DMS79 treated with DMSO at 0.1 percent for 48 hours (cell line): Measurements from ENCODE around the gene NEU1.

Source experiments
- DNase-seq: peaks from one replicate; lab custom pipeline; 2025; lab: John Stamatoyannopoulos, UW

NEU1 gene

DNA sequence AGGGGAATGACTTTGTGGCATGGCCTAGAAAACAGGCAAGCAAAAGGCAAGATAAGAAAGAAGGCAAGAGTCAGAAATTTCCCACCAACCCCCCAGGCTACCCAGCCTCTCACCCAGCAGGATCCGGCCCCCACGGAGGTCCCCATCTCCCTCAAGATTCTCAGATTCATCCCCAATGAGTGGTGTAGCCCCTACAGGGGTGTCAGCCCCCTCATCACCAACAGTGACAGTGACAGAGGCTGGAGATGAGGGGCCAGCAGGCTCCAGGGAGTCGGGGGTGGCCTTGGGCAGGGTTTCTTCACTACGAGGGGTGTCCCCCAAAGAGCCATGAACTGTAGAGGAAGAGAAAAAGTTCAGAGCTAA, 33.9 kb upstream of the NEU1 start:
- no peak for DNase-seq

- no peak for DNase-seq
Measured at GRCh38 chr6:31892821-31893220, 30.2 kb upstream of the NEU1 start.

DNA sequence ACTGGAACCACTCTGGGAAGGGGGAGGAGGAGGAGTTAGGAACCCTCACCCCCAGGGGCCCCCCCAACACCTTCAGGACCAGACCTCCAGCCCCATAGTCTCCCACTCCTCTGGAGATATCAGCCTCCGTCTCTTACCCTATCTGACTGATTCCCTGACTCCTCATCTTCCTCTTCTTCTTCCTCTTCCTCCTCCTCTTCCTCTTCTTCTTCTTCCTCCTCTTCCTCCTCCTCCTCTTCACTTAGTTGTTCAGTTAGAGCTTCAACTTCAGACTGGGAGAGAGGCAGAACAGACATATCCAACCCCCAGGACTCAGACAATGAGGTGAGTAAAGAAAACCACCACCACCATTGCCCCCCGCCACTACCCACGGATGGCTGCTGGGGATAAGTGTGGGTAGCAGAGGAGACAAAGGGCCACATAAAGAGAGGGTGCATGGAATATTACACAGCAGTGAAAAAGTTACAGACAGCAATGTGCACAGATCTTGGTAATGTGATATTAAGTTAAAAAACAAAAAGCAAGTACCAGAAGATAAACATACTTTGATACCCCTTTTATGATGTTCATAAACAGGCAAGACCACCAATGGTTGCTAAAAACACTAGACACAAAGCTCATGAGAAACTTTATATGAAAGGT, 26.8 kb upstream of the NEU1 start:
- DNase-seq, result no peak

DNA sequence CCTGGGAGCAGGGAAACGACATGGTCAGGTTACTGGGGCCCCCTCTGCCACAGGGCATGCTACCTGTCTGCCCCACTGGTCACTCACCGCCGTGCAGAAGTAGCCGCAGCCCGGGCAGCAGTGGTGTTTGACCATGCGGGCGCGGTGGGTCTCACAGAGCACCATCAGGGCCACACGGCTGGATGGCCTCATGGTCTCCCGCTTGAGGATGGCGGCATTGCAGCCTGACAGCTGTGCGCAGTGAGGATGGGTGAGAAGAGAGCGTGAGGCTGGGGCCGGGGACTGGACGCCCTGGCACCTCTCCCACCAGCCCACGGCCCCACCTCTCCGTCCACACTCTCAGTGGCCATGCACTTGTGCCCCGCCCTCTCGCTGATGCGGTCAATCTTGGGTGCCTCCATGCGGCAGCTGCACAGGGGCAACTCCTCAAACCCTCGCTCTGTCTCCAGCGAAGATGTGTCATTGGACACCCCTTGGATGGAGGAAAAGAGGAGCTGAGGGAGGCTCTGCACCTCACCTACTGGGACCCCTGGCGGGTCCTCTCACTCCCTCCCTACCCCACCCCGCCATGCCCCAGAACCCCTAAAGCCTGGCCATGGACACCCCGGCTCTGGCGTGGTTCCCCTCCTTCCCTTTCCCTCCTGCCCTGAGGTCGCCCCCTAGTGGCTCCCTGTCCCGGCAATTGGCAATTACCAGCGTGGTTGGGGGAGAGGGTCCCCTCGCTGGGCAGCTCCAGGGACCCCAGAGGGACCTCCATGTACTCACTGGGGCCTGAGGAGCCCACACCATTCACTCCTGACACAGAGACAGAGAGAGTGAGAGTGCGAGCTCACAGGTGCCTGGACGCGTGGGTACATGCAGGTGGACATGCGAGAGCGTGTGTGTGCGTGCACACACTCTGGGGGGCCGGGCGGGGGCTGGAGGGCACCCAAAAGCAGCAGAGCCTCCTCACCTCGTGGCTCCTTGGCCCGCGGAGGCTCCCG, 25.9 kb upstream of the NEU1 start:
- no peak for DNase-seq

DNA sequence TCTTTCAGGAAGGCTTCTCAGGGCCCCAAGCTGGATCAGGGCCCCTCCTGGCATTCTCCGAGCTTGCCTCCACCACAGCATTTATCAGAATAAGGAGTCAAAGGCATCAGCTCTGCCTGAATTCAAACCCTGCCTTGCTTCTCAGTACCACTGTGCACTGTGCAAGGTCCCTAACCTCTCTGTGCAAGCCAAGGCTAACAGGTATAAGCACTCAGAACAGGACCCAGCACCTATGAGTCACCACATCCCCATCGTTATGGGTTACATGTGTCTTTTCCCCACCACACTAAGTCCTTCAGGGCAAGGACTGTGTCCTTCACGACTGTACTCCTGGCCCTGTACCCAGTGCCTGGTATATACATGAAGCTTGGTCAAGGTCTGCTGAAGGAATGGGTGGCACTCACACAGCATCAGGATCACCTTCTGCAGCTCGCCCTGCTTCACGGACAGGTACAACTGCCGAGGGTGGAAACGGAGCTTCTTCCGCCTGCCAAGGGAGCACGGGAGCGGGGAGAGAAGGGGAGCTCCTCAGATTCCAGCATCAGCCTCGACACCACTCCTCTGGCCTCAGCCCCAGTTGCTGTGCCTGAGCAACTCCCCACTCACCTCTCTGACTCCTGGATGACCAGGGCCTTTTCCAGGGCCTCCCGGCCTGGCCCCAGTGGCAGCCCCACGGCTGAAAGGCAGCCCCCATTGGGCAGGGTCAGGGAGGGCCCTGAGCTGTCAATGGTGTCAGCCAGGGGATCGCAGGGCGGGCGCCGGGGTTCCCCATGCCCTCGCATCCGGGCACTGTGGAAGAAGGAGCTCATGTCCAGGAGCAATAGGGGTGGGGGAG, 24.8 kb upstream of the NEU1 start:
- no peak for DNase-seq

- DNase-seq, result no peak
Measured at GRCh38 chr6:31886541-31886991, 23.9 kb upstream of the NEU1 start.

GRCh38 chr6:31884528-31885035, 22.0 kb upstream of the NEU1 start:
- DNase-seq, result no peak

DNA sequence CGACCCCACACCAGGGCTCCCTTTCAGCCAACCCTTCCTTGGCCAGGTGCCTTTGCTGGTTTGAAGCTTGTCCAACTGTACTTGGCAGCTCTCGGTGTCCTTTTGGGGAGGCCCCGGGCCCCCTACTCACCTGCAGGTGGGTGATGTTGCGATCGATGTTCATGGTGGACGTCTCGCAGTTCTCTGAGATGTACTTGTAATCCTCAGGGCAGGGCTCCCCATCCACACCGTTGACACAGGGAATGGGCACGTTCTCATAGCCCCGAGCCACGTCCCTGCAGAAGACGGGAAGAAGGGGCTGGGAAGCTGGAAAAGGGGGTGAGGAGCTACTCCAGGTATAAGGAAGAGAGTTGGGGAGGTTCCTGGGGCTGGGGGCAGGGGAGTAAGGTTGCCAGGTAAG, 21.1 kb upstream of the NEU1 start:
- DNase-seq, result no peak

DNA sequence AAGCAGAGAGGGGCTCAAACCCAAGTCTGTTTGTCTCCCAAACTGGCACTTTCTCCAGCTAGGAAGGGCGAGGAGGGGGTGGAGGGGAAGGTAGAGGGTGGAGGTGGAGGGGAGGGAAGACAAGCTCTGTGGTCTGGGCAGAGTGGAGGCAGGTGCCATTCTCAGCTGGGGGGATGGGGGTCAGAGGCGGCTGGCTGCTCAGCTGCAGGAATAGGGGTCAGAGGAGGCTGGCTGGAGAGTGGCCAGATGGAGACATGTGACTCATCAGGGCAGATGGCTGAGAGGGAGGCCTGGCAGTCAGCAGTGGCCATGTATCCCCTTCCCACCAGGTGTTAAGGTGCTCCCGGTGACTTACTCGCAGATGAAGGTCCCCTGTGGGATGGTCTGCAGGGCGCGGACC, 19.7 kb upstream of the NEU1 start:
- no peak for DNase-seq

DNA sequence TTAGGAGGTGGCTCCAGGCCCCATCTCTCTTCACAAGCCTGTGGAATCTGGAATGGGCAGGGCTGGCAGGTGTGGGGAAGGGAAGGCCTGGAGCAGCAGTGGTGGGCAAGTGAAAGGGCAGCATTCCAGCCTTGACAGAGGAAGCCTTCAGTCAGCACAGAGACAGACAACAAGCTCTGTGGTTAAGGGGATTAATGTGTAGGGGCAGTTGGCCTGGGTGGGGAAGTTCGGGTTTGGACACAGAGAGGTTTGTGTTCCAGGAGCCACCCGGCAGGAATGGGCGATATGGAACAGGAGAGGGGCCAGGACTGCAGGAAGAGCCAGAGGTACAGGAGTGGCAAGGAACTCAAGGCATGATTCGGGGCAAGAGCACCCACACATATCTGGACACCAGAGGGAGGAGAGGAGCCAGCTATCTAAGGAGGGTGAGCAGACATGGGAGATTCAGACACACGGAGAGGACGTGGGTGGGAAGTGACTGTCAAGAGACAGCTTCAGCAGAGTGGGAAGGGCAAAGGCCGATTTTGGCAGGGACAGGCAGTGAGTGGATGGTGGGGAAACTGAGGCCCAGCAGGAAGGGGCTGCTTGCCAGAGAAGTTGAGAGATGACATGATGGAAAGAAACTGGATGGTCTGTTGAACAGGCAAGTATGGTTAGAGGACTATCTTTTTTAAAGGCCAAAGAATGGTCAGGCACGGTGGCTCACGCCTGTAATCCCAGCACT, 18.7 kb upstream of the NEU1 start:
- DNase-seq, result no peak

DNA sequence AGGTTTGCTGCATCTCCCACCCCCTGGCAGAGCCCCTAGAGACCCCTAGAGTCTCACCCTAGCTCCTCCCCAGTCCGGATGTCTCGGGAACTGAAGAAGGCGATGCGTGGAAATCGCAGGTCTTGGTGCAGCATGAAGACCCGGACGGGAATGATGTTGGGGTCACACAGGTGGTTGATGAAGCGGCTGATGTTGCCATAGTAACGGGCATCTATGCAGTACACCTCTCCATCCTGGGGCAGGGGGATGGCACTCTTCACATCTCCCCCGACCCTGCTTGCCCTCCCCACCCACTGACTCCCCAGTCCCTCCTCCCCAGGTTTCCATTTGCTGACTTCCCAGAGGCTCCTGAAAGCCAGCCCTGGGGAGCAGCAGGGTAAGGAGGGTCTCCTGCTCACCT, 18.0 kb upstream of the NEU1 start:
- no peak for DNase-seq

DNA sequence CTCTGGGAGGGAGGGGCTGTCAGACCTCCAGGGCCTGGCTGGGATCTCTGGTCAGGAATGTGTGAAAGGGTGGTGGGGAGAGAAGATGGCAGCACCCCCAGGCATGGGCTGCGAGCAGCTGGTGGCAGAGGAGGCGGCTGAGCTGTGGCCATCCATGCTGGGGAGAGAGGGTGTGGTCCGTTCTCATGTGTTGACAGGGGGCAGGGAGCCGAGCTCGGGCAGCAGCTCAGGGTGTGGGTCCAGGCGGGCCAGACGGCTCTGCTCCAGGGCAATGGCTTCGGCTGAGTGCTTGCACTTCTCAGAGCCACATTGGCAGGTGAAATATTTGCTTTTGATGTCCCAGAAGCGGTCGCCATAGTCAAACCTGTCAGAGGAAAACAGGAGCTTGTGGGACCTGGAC, 17.3 kb upstream of the NEU1 start:
- no peak for DNase-seq

DNA sequence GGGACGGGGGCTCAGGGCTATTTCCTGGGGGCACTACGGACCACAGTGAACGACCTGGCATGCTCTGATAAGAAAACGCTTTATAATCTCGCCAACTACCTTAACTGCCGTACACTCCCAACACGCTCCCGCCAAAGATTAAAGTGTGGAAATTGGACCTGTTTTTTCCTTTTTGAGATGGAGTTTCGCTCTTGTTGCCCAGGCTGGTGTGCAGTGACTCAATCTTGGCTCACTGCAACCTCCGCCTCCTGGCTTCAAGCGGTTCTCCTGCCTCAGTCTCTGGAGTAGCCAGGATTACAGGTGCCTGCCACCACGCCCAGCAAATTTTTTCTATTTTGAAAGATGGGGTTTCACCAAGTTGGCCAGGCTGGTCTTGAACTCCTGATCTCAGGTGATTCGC, 16.5 kb upstream of the NEU1 start:
- no peak for DNase-seq

DNA sequence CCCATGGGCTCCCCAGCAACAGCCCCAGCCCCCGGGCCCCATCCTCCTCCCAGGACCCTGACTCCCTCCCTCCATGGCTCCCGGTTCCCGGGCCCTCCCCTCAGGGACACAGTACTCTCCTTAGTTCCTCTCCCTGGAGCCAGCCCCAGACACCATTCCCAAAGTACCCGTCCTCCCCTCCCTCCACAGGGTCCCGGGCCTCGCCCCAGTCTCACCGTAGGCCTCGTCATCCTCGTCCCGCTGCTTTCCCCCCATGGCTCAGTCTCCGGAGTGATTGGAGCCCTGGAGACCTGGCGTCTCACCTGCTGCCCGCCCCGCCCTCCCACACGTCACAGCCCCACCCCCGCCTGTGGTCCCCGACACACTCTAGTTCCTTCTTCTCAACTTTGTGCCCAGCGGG, 16.1 kb upstream of the NEU1 start, which contains the start of gene SLC44A4:
SLC44A4 (minus strand) TSS at position 272 of the 400 bp plus-strand sequence; CDS start at position 255, 17 bp downstream.
- no peak for DNase-seq

DNA sequence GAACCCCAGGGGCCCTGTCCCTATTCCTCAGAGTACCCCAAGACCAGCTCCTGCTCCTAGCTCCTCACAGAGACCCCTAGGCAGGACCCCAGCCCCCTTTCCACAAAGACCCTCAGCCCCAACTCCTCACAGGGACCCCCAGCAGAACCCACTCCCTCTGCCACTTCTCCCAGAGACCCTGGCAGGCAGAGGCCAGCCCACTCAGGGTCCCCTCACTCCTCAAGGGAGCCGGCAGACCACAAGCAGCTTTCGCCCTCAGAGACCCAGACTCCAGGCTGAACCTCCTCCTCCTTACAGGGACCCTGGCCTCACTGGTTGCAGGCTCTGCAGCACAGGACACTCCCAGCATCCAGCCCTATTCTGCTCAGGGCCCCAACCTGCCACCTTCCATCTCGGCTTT, 15.6 kb upstream of the NEU1 start:
- no peak for DNase-seq

- DNase-seq, result peak; percentile 41
Measured at GRCh38 chr6:31877651-31878161, 15.1 kb upstream of the NEU1 start.

GRCh38 chr6:31877125-31877650, 14.6 kb upstream of the NEU1 start:
- DNase-seq, result no peak

GRCh38 chr6:31876357-31876756, 13.7 kb upstream of the NEU1 start:
- DNase-seq, result no peak

GRCh38 chr6:31875877-31876276, 13.3 kb upstream of the NEU1 start:
- no peak for DNase-seq

- no peak for DNase-seq
Measured at GRCh38 chr6:31874836-31875572, 12.4 kb upstream of the NEU1 start.
